HG03521 (cell line): Measurements from ENCODE around the gene ZNFX1.

Experiments used
- ATAC-seq: cut with Tn5 transposase; IDR thresholded peaks from one replicate; pipeline ENCODE4 v1.9.1; 2021; ENCODE audit warnings: mild to moderate bottlenecking, moderate library complexity; ENCODE audit not compliant: unreplicated experiment

Gene ZNFX1

DNA sequence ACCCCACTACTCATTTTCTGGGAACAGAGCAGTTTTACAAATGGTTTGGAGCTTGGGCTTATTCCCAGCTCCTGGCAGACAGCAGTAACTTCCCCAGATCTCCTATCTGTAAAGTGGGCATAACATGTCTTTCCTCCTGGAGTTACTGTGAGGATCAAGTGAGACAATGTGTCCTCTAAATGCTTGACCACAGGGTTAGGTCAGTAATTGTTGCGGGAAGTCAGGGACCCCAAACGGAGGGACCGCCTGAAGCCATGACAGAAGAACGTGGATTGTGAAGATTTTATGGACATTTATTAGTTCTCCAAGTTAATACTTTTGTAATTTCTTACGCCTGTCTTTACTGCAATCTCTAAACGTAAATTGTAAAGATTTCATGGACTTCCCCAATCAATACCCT, 15.3 kb upstream of the ZNFX1 start:
- no peak for ATAC-seq

DNA sequence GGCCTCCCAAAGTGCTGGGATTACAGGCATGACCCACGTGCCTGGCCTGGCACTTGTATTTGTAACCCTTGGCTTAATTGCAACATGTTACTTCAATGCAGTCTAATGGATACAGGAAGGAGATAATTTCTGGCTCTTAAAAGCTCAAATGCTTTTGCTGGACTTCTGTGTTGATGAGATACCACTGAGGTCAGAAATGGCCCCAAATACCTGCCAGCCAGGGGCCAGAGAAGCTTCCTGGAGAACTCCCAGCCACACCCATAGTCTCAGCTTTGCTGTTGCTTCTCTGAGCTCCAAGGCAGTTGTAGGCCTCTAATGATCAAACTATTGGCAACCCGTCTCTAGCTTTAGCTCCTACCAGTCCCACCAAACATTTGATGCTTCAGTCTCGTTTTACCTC, 14.2 kb upstream of the ZNFX1 start:
- ATAC-seq: no peak

GRCh38 chr20:49291200-49291599, 13.3 kb upstream of the ZNFX1 start:
- ATAC-seq: no peak

DNA sequence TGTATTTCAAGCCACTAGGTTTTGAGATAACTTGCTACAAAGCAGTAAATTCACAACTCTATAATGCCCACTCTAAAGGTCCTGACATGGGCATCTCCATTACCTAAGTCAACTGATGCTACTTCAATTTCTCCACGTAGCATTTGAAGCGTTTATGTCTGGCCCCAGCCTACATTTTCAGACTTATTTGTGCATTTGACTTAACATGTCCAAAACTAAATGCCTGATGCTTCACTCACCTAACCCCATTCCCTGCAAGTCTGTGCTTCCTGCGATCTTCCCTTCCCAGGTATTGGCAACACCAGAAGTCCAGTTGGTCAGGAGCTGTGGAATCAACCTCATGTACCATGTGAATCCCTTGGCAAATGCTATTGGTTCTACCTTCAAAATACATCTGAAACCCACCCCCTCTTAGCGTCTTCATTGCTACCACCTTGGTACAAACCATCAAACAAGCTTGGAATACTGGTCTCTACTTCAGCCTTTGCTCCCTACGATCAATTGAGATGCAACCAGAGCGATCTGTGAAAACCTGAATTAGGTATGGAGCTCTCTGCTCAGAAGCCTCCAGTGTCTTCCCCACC, 12.8 kb upstream of the ZNFX1 start:
- ATAC-seq: no peak

GRCh38 chr20:49288784-49289696, 11.2 kb upstream of the ZNFX1 start:
- ATAC-seq: no peak

GRCh38 chr20:49288250-49288751, 10.4 kb upstream of the ZNFX1 start:
- no peak for ATAC-seq

DNA sequence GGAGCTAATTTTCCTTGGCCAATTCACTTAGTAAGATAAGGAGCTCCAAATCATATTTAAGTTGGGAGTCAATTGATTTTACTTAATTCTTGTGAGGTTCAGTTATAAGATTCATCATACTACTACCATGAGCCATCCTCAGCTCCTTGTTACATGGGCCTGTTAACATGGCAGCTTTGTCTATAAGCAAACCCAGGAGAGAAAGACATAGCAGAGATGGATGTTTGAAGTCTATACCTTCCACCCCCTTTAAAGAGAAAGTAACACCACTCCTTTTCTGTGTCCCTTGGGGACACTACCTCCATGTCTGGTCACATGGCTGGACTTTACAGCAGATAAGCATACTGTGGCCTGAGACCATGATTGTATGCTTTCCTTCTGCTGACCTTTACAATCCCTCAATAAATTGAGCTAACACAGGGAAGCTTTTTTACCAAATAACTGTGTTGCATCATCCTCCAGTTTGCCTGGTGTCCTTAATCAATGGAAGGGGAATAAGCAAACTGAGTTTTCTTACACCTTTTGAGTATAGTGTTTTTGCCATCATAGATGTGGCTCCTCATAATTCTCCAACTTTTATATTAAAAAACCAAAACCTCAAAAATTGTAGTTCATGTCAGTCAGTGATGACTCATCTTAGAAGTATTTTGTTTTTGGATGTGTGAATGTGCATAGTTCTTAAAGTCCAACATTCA, 9.8 kb upstream of the ZNFX1 start:
- no peak for ATAC-seq

DNA sequence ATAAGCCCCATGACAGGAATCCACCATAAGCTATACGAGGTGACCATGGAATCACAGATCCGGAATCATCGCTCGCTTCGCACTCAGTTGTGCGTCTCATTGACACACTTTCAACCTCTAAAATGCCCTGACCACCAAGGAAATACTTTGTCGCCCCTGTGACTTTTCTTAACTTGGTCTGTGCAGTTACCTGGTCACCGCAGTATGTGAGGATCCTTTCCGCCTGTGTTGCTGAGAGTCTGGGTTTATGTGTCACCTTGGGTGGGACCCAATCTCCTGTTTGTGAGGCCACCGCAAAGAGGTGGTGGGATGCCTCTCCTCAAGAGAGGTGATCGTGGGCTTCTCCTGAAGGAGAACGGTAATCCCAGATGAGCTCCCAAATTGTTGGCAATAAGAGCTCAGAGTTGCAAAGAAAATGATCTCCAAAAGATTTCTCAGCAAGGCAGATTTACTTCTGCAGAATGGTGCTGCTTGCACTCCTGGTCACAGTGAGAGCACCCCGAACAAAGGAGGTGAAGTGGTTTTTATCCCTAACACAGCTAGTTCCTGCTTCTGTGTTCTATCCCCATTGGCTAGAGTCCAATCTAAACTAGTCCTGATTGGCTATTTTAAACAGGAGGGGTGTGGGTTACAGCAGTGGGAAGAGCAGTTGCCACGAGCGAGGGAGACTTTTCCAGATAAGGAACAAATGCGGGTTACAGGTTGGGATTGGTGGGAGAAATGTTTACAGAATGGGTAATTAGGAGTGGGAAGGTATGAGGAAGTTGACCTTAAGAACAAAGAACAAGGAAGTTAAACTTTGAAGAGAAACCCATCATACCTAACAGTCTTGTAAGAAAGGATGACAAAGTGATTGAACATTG, 9.1 kb upstream of the ZNFX1 start:
- no peak for ATAC-seq

DNA sequence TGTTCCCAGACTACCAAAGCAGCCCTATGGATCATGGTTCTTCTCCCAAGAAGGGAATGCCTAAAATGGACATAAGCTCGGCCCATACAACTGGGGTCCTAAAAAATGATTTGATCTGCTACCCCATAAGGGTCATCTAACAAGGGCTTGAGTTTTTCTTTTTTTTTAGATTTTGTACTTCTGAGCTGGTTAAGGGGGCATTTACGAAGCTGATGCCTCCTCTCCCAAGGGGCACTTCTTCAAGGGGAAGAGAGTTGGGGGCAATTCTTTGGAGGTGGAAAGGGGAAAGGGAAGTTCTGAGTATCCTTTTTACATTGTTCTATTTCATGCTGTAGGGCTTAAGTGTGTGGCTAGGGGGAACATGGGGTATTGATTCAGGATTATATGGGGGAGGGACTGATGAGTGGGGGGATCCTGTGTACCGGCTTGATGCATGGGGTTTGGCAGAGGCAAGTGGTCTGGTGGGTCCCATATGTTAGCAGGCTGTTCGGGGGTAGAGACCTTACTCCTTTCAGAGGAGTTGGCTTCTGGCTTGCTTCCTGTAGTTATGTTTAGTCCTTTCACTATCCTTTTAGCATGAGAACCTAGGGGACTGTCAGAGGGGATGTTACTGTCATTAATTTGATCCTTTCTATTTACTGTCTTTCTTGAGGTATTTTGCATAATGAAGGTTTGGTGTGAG, 8.1 kb upstream of the ZNFX1 start:
- ATAC-seq: no peak

DNA sequence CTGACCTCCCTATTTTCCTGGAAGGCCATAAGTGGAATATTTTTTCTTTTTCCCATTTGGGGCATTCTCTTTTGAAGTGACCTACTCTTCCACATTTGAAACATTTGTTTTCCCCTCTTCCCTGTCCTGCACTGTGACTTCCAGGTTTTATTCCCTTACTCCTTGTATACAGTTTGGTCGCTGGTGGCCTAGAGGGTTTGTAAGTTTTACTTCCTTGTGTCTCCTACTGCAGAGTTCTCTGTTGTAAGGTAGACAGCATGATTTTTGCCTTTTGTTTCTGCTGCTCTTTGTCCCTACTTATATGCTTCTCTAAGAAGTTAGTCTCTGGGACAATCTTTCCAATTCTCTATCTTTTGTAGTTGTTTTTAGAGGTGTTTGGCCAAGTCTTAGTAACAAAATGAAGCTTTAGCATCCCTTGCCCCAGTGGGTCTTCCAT, 7.4 kb upstream of the ZNFX1 start:
- ATAC-seq: no peak

- ATAC-seq: no peak
Observed at GRCh38 chr20:49284818-49285217, 7.0 kb upstream of the ZNFX1 start.

GRCh38 chr20:49283703-49284625, 6.1 kb upstream of the ZNFX1 start:
- no peak for ATAC-seq

DNA sequence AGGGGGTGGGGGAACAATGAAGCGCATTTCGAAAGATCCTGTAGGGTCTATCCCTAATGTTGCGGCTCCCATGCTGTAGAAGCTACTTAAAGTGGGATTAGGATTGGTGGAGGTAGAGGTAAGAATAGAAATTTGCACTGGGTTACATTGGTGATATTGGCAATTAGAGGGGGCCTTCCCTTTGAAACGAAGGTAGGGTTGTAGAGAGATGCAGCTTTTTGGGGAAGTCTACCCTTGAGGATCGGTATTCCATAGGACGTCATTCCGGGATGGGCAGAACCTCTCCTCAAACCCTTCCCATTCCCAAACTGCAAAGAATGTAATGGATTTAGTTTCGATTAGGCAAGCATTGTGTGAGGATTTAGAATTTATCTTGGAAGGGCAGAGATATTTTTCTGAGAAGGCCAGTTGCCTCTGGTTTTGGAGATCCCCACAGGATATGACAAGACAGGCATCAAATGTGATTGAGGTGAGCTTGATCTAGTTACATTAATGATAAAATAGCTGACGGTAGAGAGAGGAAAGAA, 5.4 kb upstream of the ZNFX1 start:
- ATAC-seq: no peak

GRCh38 chr20:49282584-49283171, 4.8 kb upstream of the ZNFX1 start:
- ATAC-seq: no peak

GRCh38 chr20:49281913-49282467, 4.1 kb upstream of the ZNFX1 start:
- no peak for ATAC-seq

DNA sequence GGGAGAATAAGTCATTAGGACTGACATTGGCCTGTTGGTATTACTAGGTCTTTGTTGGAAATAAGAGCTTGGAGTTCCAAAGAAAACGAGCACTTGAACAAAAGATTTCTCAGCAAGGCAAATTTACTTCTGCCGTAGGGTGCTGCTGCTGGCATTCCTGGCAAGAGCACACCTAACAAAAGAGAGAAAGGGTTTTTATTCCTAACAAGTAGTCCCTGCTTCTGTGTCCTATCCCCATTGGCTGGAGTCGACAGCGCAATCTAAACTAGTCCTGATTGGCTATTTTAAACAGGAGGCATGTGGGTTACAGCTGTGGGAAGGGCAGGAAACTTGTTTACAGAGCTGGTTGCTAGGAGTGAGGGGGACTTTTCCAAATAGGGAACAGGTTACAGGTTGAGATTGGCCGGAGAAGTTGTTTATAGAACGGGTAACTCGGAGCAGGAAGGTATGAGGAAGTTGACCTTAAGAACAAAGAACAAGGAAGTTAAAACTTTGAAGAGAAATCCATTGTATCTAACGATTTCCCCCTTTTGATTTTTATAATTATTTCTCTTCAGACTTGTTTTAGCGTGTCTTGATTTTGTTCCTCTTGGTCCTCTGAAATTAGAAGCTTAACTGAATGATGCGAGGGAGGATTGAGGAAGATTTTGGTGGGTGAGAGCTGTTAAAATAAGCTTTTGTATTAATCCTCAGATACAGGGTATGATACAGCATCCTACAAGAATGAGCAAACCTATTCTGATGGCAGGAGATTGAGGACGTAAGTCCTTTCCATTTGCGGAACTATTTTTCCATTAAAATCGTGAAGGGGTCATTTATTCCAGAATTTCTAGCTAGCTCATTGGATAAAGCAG, 3.4 kb upstream of the ZNFX1 start:
- ATAC-seq: no peak

DNA sequence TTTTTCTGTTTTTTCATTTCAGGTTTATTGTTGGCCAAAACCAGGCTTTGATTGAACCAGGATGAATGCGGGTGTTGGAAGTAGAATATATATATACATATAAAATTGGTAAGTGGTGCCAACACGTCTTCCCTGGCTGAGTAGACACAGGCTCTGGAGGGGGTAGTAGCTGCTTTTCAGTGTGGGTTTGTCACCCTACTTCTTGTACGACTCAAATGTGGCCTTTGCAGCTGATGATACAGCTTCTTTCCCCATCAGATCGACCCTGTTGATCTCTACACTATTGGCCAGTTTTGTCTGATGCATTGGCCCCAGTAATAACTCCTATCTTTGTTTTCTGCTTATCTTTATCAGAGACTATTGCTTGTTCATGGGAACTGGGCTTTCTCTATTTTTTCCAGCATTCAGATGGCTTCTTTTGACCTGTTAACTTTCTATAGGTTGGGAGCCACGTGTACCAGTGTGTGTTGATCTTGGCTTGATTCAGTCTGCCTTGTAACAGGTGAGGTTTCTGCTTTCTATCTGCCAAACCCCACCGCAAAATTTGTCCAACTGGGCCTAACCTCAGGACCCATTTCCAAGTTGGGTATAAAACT, 2.7 kb upstream of the ZNFX1 start:
- ATAC-seq: no peak
